PC-3 (cell line): ENCODE results near the gene CD274.

Experiments used
- EZH2 ChIP-seq: fragments of 300-600 bp; sonication (generic); IDR thresholded peaks from one replicate; pipeline ENCODE4 v1.6.1; 2017; ENCODE audit warnings: antibody characterized with exemption, mild to moderate bottlenecking, low read length; ENCODE audit not compliant: unreplicated experiment
- EZH2phosphoT487 ChIP-seq: fragments of 300-600 bp; sonication (generic); IDR thresholded peaks from 2 replicates; pipeline ENCODE4 v1.6.1; 2018; ENCODE audit warnings: mild to moderate bottlenecking, antibody characterized with exemption, low read length, borderline replicate concordance
- TF ChIP-seq, protein P1 (sequence below): fragments of 300-600 bp; sonication (generic); conservative IDR thresholded peaks from 2 replicates; pipeline ENCODE4 v1.5.1; 2017; ENCODE audit warnings: antibody characterized with exemption, low read depth, mild to moderate bottlenecking, low read length

DNA sequence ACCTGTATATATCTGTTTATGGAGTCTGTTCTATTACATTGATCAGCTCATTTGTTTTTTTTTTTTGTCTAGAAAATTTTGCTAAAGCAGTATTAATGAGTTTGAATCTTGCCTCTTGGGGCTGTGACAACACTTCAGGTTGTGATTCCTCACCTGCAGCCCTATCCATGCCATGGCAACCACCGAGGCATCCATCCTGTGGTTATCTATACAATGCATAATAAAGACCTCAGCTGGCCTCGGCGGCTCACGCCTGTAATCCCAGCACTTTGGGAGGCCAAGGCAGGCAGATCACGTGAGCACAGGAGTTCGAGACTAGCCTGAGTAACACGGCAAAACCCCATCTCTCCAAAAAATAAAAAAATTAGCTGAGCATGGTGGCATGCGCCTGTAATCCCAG is 31.9 kb downstream of the CD274 start:
- TF ChIP-seq, protein P1, sequence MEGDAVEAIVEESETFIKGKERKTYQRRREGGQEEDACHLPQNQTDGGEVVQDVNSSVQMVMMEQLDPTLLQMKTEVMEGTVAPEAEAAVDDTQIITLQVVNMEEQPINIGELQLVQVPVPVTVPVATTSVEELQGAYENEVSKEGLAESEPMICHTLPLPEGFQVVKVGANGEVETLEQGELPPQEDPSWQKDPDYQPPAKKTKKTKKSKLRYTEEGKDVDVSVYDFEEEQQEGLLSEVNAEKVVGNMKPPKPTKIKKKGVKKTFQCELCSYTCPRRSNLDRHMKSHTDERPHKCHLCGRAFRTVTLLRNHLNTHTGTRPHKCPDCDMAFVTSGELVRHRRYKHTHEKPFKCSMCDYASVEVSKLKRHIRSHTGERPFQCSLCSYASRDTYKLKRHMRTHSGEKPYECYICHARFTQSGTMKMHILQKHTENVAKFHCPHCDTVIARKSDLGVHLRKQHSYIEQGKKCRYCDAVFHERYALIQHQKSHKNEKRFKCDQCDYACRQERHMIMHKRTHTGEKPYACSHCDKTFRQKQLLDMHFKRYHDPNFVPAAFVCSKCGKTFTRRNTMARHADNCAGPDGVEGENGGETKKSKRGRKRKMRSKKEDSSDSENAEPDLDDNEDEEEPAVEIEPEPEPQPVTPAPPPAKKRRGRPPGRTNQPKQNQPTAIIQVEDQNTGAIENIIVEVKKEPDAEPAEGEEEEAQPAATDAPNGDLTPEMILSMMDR: no peak
- TF ChIP-seq EZH2phosphoT487 (no peak), EZH2 (no peak)
